ENCODE data around the gene WFIKKN1.

WFIKKN1 gene

DNA sequence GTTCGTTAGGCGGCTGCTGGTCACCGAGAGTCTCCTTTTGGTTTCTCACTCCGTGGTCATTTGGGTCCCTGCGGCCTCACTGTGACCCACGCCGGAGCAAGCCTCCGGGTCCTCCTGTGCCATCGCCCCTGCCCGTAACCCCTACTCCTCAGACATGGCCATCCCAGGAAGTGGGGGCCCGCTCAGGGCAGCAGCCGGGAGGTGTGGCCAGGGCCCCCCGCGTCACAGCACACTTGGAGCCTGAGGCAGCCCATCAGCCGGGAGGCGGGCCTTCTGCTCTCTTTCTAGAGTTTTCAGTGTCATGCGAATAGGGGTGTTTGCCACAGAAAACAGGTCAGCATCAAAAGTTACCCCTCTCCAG lies 7.9 kb upstream of the WFIKKN1 start:
- DNase-seq (ENCODE audit: low read depth in 2 of 2, low spot score in 1 of 2) = no peak

DNA sequence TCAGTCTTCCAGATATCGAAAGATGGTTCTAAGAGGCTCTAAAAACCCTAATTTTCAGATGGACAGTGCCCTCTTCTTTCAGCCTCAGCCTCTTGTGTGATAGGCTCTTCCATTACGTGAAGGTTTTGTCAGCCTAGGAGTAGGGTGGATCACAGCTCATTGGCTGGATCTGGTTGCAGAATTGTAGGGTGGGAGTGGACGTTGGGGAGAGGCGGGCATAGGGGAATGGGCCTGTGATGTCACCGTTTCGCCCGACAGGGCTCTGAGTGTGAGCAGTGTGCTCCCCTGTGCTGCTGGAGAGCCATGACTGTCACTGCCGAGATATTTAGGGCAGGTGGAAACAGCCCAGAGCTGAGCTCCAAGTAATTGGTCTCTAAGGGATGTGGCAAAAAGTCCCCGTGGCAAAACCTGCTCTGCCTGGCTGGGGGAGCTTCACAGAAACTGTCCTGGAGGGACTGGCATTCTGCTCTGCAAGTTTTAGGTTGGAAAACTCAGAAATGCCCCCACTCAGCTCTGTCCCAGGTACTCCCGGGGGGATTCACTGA lies 6.2 kb upstream of the WFIKKN1 start:
- DNase-seq (ENCODE audit: low read depth in 2 of 2, low spot score in 1 of 2) = no peak

GRCh38 chr16:625117-625976 lies 5.4 kb upstream of the WFIKKN1 start:
- no peak for DNase-seq (ENCODE audit: low read depth in 2 of 2, low spot score in 1 of 2)

DNA sequence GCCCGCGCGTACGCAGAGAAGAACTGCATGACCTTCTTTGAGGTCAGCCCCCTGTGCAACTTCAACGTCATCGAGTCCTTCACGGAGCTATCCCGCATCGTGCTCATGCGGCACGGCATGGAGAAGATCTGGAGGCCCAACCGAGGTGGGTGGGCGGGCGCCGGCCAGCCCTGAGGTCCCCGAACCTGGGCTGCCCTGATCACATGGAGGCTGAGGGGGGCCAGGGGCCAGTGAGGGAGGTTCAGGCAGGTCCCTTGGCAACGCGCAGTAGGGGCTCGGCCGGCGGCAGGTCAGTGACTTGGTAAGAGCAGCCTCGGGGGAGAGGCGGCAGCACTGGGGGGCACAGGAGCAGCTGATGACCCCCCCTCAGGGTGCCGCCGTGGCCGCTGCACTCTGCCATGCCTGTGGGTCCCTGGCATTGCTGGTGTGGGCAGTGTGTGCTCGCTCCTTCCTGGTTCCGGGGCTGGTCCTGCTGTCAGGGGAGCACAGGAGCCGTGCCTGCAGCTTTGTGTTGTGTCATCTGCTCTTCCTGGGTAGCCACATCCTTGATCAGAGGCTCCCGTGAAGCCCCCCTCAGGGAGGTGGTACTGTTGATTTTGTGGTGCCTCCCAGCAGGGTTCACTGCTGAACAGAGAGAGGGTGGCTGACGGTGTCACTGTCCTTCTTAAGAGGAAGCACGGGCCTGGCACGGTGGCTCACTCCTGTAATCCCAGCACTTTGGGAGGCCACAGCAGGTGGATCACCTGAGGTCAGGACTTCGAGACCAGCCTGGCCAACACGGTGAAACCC lies 4.6 kb upstream of the WFIKKN1 start:
- no peak for DNase-seq (ENCODE audit: low read depth in 2 of 2, low spot score in 1 of 2)

DNA sequence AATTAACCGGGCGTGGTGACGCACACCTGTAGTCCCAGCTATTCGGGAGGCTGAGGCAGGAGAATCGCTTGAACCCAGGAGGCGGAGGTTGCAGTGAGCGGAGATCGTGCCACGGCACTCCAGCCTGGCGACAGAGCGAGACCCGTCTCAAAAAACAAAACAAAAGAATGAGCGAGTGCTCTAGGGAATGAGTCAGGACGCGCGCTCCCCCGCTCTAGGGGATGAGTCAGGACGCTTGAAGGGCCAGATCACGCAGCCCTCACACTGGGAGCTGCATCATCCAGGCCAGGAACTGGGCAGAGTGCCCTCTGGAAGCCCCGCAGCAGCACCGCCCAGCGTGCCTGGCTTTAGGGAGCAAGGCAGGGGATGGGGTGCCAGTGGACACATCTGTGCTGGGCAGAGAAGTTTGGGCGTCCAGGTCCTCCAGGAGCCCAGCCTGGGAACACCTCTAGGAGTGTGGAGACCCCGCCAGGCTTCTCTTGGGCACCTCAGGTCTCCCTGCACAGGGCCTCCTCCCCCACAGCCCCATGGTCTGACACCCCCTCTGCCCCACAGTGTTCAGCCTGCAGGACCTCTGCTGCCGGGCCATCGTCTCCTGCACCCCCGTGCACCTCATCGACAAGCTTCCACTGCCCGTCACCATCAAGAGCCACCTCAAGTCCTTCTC lies 3.9 kb upstream of the WFIKKN1 start:
- no peak for DNase-seq (ENCODE audit: low read depth in 2 of 2, low spot score in 1 of 2)

DNA sequence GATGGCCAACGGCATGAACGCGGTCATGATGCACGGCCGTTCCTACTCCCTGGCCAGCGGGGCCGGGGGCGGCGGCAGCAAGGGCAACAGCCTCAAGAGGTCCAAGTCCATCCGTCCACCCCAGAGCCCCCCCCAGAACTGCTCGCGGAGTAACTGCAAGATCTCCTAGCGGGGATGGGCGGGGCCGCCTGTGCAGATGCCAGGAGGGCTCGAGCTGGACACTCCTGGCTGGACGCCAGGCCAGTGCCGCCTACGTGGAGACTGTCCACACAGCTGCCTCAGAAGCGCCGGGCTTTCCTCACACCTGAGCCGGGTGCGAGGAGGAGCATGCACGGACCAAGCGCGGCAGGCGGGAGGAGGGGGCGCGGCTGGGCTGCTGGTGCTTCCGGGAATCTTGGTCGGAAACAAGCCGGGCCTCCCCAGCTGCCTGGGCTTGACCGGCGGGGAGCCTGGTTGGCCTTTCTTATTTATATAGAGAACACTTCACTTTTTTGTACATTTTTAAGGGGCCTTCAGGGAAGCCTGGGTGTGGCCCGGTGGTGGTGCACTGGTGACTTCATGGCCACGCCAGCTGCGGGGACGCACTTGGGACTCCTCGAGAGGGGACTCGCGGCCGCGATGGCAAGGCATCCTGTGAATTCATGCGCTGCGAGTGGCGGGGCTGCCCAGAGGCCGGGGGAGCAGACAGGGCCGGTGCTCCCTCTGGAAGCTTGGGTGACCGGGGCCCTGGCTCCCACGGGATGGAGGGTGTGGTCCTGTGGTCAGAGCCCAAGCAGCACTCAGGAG lies 3.1 kb upstream of the WFIKKN1 start:
- DNase-seq (ENCODE audit: low read depth in 2 of 2, low spot score in 1 of 2) = no peak

GRCh38 chr16:628321-629061 lies 2.3 kb upstream of the WFIKKN1 start:
- no peak for DNase-seq (ENCODE audit: low read depth in 2 of 2, low spot score in 1 of 2)

GRCh38 chr16:629185-629832 lies 1.5 kb upstream of the WFIKKN1 start:
- DNase-seq (ENCODE audit: low read depth in 2 of 2, low spot score in 1 of 2) = no peak

DNA sequence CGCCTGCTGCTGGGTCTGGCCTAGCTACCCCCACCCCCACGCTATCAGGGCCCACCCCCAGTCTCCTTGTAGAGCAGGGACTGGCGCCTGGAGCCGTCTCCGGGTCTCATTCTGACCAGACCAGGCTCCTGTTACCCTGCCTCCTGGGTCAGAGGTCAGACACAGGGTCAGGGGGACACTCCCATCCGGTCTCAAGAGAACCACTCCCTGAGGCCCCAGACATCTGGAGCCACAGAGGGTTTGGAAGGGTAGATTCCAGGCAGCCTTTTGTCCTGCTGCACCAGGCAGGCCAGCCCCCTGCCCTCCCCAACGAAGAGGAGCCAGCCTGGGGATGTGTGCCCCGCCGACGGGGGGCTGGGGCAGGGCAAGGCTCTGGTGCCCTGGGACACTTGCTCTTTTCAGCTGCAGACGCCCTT lies 944 bp upstream of the WFIKKN1 start:
- DNase-seq (ENCODE audit: low read depth in 2 of 2, low spot score in 1 of 2) = no peak

DNA sequence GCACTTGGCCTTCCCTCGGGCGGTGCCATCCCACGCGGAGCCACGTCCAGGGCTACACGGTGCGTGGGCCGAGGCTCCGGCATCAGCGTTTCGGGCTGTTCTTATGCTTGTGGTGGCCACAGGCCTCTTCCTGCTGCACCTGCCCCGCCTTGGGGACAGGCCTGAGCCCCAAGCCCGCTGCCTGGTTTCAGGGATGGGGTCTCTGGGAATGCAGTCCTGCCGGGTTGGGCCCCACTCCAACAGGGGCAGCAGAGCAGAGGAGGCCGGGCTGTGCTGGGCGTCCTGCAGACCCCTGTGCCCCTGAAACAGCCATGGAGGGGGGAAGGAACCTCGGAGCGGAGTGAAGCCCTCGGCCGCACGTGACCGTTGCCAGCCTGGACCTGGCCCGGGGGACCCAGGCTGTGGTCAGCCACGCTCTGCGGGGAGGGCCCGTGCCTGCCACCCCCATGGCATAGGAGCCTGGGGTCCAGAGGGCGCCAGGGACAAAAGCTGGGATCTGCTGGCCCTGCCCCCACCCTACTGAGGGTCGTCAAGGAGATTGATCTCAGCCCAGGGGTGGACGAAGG lies 453 bp upstream of the WFIKKN1 start:
- DNase-seq (ENCODE audit: low read depth in 2 of 2, low spot score in 1 of 2) = no peak

- no peak for DNase-seq (ENCODE audit: low read depth in 2 of 2, low spot score in 1 of 2)
Measured at GRCh38 chr16:631808-632358, 1.1 kb downstream of the WFIKKN1 start.

GRCh38 chr16:632486-633335 lies 1.9 kb downstream of the WFIKKN1 start:
- no peak for DNase-seq (ENCODE audit: low read depth in 2 of 2, low spot score in 1 of 2)

DNA sequence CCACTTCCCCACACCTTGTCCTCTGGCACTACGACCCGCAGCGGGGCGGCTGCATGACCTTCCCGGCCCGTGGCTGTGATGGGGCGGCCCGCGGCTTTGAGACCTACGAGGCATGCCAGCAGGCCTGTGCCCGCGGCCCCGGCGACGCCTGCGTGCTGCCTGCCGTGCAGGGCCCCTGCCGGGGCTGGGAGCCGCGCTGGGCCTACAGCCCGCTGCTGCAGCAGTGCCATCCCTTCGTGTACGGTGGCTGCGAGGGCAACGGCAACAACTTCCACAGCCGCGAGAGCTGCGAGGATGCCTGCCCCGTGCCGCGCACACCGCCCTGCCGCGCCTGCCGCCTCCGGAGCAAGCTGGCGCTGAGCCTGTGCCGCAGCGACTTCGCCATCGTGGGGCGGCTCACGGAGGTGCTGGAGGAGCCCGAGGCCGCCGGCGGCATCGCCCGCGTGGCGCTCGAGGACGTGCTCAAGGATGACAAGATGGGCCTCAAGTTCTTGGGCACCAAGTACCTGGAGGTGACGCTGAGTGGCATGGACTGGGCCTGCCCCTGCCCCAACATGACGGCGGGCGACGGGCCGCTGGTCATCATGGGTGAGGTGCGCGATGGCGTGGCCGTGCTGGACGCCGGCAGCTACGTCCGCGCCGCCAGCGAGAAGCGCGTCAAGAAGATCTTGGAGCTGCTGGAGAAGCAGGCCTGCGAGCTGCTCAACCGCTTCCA lies 2.7 kb downstream of the WFIKKN1 start:
- no peak for DNase-seq (ENCODE audit: low read depth in 2 of 2, low spot score in 1 of 2)

GRCh38 chr16:634051-634670 lies 3.4 kb downstream of the WFIKKN1 start:
- DNase-seq (ENCODE audit: low read depth in 2 of 2, low spot score in 1 of 2) = no peak

DNA sequence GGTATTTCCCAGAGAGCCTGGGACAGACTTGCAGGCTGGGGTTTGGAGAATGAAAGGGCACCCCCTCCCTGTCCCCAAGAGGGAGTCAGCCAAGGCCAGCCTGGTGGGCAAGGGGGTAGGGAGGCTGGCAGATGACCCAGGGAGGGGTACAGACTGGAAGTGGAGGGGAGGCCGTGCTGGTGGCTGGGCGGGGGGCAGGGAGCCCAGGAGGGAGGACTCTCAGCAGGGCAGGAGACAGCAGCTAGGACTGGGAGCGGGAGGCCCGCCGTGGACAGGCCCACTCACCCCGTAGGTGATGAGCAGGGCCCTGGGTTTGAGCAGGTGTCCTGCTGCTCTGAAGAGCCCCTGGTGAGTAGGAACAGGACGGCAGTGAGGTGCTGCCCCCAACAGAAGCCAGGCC lies 4.2 kb downstream of the WFIKKN1 start:
- DNase-seq (ENCODE audit: low read depth in 2 of 2, low spot score in 1 of 2) = no peak

- no peak for DNase-seq (ENCODE audit: low read depth in 2 of 2, low spot score in 1 of 2)
Measured at GRCh38 chr16:635573-636205, 4.9 kb downstream of the WFIKKN1 start.
